Gastrocnemius medialis (tissue), 4 donors: ENCODE data around the gene TNFRSF18.

Source experiments
- POLR2A ChIP-seq, 2 donors: fragments of 450-650 bp; IDR thresholded peaks; one replicate each; pipeline ENCODE4 v1.6.1; 2017; ENCODE audit warnings: antibody characterized with exemption in 2 of 2, mild to moderate bottlenecking in 2 of 2, moderate library complexity in 2 of 2
- TF ChIP-seq, protein P1 (sequence below), 5 experiments: fragments of 450-650 bp in 3 of 5; fragments of 200-600 bp in 2 of 5; sonication (generic) in 2 of 5; IDR thresholded peaks in 4 of 5; conservative IDR thresholded peaks in 1 of 5; 1 replicate in 4 of 5; 2 replicates in 1 of 5; pipeline ENCODE4 v1.5.1; 2016 to 2019; ENCODE audit warnings: antibody characterized with exemption in 5 of 5, mild to moderate bottlenecking in 3 of 5, moderate library complexity in 3 of 5

DNA sequence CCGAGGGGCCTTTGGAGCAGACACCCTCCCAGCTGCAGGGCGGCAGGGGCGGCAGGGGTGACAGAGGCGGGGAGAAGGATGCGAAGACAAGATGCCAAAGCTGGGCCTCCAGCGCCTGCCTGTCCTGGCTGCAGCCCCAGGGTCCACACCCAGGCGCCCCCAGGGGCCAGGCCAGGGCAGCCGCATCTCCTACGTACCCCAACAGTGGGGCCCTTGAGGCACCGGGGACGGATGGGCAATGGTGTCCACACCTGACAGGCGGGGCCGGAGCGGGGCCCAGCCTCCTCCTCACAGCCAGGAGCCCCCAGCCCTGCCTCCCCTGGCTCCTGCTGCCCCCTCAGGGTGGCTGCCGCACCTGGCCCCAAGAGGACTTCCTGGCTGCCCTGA lies 32.8 kb upstream of the TNFRSF18 start:
- TF ChIP-seq, protein P1, sequence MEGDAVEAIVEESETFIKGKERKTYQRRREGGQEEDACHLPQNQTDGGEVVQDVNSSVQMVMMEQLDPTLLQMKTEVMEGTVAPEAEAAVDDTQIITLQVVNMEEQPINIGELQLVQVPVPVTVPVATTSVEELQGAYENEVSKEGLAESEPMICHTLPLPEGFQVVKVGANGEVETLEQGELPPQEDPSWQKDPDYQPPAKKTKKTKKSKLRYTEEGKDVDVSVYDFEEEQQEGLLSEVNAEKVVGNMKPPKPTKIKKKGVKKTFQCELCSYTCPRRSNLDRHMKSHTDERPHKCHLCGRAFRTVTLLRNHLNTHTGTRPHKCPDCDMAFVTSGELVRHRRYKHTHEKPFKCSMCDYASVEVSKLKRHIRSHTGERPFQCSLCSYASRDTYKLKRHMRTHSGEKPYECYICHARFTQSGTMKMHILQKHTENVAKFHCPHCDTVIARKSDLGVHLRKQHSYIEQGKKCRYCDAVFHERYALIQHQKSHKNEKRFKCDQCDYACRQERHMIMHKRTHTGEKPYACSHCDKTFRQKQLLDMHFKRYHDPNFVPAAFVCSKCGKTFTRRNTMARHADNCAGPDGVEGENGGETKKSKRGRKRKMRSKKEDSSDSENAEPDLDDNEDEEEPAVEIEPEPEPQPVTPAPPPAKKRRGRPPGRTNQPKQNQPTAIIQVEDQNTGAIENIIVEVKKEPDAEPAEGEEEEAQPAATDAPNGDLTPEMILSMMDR (IDR thresholded peaks at IDR 0.05 in 4 of 5, conservative IDR thresholded peaks at IDR 0.05 in 1 of 5) = no peak
- no peak for TF ChIP-seq POLR2A (IDR thresholded peaks at IDR 0.05)
